Kidney epithelial cell (primary cell): Measurements from ENCODE around the gene HSPA4. TPM values are rescaled to one million over a fixed set of nuclear protein-coding genes. Genes with fewer than 3 reads are reported as not detected.

Experiments used
- DNase-seq: peaks from one replicate; pipeline ENCODE4 v3.0.0-alpha.2; 2010; ENCODE audit warnings: low read depth
- H3K27me3 ChIP-seq: 2 replicates; pipeline ENCODE4 v1.6.0; 2011; ENCODE audit warnings: low read length; ENCODE audit not compliant: control insufficient read depth, insufficient read depth
- H3K36me3 ChIP-seq: 2 replicates; pipeline ENCODE4 v1.5.1; 2011; ENCODE audit warnings: low read length; ENCODE audit not compliant: control insufficient read depth, insufficient read depth
- H3K4me3 ChIP-seq: 2 replicates; pipeline ENCODE4 v1.5.1; 2011; ENCODE audit warnings: low read depth, mild to moderate bottlenecking, control low read depth, low read length
- total RNA-seq: library from RNA; depleted of rRNA; stranded (reverse); fragments of >200 nt; gene quantifications from 2 replicates; pipeline ENCODE4 v1.2.3, GENCODE V29; 2015
- TF ChIP-seq, protein P1 (sequence below): IDR thresholded peaks from 2 replicates; pipeline ENCODE4 v1.5.1; 2011; ENCODE audit warnings: mild to moderate bottlenecking, moderate library complexity, low read length, control low read depth, inconsistent platforms; ENCODE audit not compliant: insufficient read depth, poor library complexity, severe bottlenecking

HSPA4 gene
- total RNA-seq, 1 donor from 2014 or later: 95.9 TPM

GRCh38 chr5:133120156-133120750 lies 68.4 kb downstream of the HSPA4 start:
- no peak for DNase-seq
- H3K4me3 ChIP-seq: no peak overlapping the region
- no peaks in the 10 kb centered on the region for H3K36me3 ChIP-seq
- no peaks in the 10 kb centered on the region for H3K27me3 ChIP-seq
- TF ChIP-seq, protein P1, sequence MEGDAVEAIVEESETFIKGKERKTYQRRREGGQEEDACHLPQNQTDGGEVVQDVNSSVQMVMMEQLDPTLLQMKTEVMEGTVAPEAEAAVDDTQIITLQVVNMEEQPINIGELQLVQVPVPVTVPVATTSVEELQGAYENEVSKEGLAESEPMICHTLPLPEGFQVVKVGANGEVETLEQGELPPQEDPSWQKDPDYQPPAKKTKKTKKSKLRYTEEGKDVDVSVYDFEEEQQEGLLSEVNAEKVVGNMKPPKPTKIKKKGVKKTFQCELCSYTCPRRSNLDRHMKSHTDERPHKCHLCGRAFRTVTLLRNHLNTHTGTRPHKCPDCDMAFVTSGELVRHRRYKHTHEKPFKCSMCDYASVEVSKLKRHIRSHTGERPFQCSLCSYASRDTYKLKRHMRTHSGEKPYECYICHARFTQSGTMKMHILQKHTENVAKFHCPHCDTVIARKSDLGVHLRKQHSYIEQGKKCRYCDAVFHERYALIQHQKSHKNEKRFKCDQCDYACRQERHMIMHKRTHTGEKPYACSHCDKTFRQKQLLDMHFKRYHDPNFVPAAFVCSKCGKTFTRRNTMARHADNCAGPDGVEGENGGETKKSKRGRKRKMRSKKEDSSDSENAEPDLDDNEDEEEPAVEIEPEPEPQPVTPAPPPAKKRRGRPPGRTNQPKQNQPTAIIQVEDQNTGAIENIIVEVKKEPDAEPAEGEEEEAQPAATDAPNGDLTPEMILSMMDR: no peak

DNA sequence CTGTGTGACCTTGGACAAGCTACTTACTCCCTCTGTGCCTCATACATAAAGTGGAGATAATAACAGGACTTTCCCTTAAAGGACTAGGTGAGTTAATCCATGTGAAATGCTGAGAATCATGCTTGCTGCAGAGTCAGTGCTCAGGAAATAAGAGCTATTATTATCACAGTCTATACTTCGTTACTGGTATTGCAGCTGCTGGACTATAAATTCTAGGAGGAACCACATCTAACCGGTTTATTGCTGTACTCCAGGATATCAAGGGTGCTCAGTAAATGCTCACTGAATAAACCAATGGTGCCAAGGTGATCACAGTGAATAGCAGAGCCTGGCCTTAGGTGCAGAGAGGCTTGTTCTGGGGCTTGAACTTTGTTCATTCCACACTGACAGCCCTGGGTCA lies 69.3 kb downstream of the HSPA4 start:
- DNase-seq: no peak
- no peaks in the 10 kb centered on the region for H3K36me3 ChIP-seq
- no peaks in the 10 kb centered on the region for H3K27me3 ChIP-seq

GRCh38 chr5:133121611-133122150 lies 69.9 kb downstream of the HSPA4 start:
- H3K4me3 ChIP-seq: no peak overlapping the region
- DNase-seq: no peak
- no peaks in the 10 kb centered on the region for H3K36me3 ChIP-seq
- H3K27me3 ChIP-seq: no peaks in the 10 kb centered on the region
- TF ChIP-seq, protein P1: no peak

More for the DNA sequence above, 69.3 kb downstream of the HSPA4 start:
- no peak overlapping the region for H3K4me3 ChIP-seq
- TF ChIP-seq, protein P1: no peak

- Histone ChIP-seq H3K4me3 (no peak overlapping the region), H3K36me3 (no peaks in the 10 kb centered on the region), H3K27me3 (peaks cover 2% of the 10 kb centered on the region)
- TF ChIP-seq, protein P1: no peak
- DNase-seq: no peak
These were observed 70.9 kb downstream of the HSPA4 start for GRCh38 chr5:133122711-133123110.

- TF ChIP-seq, protein P1: no peak
- DNase-seq: no peak
- peaks cover 2% of the 10 kb centered on the region for H3K27me3 ChIP-seq
- no peaks in the 10 kb centered on the region for H3K36me3 ChIP-seq
- no peak overlapping the region for H3K4me3 ChIP-seq
These were observed 71.5 kb downstream of the HSPA4 start for GRCh38 chr5:133123297-133123696.

DNA sequence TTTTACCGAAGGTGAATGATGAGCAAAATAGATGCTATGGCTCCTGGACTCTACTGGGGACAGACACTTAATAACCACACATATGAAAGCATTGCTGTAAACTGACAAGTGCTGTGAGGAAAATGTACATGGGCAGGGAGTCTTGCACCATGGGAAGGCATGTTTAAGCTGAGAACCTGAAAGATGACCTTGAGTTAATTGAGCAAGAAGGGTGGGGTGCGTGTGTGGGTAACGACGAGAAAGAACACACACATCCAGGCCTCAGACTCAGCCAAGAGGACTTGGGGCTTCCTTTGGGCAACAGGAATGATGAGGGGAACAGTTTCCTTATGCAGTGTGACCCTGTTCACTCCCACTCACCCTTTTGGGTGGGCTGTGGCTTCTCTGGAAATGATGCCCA lies 73.1 kb downstream of the HSPA4 start:
- Histone ChIP-seq H3K27me3 (peaks cover 2% of the 10 kb centered on the region), H3K4me3 (no peak overlapping the region), H3K36me3 (no peaks in the 10 kb centered on the region)
- DNase-seq: no peak
- TF ChIP-seq, protein P1: no peak
